OCI-LY7 (cell line): ENCODE measurements around the gene COL4A1.

Experiments used
- CTCF ChIP-seq: fragments of 200-600 bp; sonication (generic); conservative IDR thresholded peaks from 2 replicates; pipeline ENCODE4 v1.5.1; 2014; ENCODE audit warnings: mild to moderate bottlenecking, antibody characterized with exemption, low read length, moderate library complexity, mixed read lengths
- EZH2phosphoT487 ChIP-seq: fragments of 200-600 bp; sonication (generic); IDR thresholded peaks from 2 replicates; pipeline ENCODE4 v1.6.1; 2018; ENCODE audit warnings: low read depth, borderline replicate concordance, mild to moderate bottlenecking, mixed run types, antibody characterized with exemption, low read length, moderate library complexity, mixed read lengths

GRCh38 chr13:110345701-110346100 lies 38.7 kb upstream of the COL4A1 start:
- no peak for TF ChIP-seq CTCF
- TF ChIP-seq EZH2phosphoT487, result no peak
